ENCODE measurements around the gene PAQR5. TPM values are rescaled to one million over a fixed set of nuclear protein-coding genes. Genes with fewer than 3 reads are reported as not detected.

Gene PAQR5
- total and polyA plus RNA-seq, 2 donors from 2014 or later: 32.7 to 51.3 TPM

DNA sequence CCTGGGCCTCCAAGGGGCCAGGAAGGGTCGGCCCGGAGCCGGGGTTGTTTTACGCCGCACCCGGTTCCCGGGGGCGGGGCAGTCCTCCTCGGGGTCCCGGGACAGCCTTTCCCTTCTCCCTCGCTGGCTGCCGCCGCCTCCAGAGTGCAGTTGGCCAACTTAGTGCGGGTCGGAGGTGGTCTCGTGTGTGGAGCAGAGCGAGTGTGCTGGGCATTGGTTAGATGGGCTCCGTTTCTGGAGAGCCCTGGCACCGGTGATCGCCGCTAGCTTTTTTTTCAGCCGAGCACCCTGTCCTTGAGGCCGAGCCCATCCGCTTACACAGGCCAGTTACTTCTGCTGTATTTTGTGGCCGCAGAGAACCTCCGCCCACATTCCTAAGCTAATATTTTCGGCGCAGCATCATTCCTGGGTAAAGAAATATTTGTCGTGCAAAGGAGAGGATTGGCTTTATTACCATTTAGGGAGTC is 116.0 kb downstream of the PAQR5 start:
- no peak for FAIRE-seq
- H3K4me1 ChIP-seq (ENCODE audit: control insufficient read depth in 2 of 3, insufficient read depth in 2 of 3, low read depth in 1 of 3, low read length in 3 of 3): peaks cover 0 to 4% (median 3%) of the 10 kb centered on the region in 3 donors
- intact Hi-C loops (cut with DNase I): no loop called here
- peak overlapping the region in 2 of 3 donors; percentile 48 to 57 for H3K9ac ChIP-seq (ENCODE audit: low read length in 3 of 3)
- H3K4me3 ChIP-seq (ENCODE audit: low read length in 3 of 3): peak overlapping the region; percentile 65 to 76 (median 75)
- H3K36me3 ChIP-seq (ENCODE audit: control insufficient read depth in 2 of 3, insufficient read depth in 3 of 3, low read length in 3 of 3): no peaks in the 10 kb centered on the region
- H3K27me3 ChIP-seq (ENCODE audit: control insufficient read depth, insufficient read depth, low read length): no peaks in the 10 kb centered on the region
- no peak for TF ChIP-seq CTCF (IDR thresholded peaks at IDR 0.05; ENCODE audit: borderline replicate concordance, extremely low read depth, insufficient read depth)
- no peaks in the 10 kb centered on the region for H3K9me3 ChIP-seq (ENCODE audit: control insufficient read depth in 2 of 3, insufficient read depth in 1 of 3, low read length in 3 of 3)
- peak overlapping the region in 1 of 2 donors; percentile 28 for H3K27ac ChIP-seq (ENCODE audit: low read depth in 2 of 2, low read length in 2 of 2)
- DNase-seq: peak; percentile 54 to 84 (median 75)

- H3K9ac ChIP-seq (ENCODE audit: low read length in 3 of 3): peak overlapping the region in 1 of 3 donors; percentile 57
- intact Hi-C loops (cut with DNase I): no loop called here
- DNase-seq: peak in 2 of 5 donors; percentile 13 to 24
- TF ChIP-seq CTCF (IDR thresholded peaks at IDR 0.05; ENCODE audit: borderline replicate concordance, extremely low read depth, insufficient read depth): no peak
- H3K36me3 ChIP-seq (ENCODE audit: control insufficient read depth in 2 of 3, insufficient read depth in 3 of 3, low read length in 3 of 3): no peaks in the 10 kb centered on the region
- no peaks in the 10 kb centered on the region for H3K9me3 ChIP-seq (ENCODE audit: control insufficient read depth in 2 of 3, insufficient read depth in 1 of 3, low read length in 3 of 3)
- H3K4me1 ChIP-seq (ENCODE audit: control insufficient read depth in 2 of 3, insufficient read depth in 2 of 3, low read depth in 1 of 3, low read length in 3 of 3): peaks cover 0 to 4% (median 3%) of the 10 kb centered on the region in 3 donors
- H3K4me3 ChIP-seq (ENCODE audit: low read length in 3 of 3): peak overlapping the region in 1 of 3 donors; percentile 76
- no peak overlapping the region for H3K27ac ChIP-seq (ENCODE audit: low read depth in 2 of 2, low read length in 2 of 2)
- no peak for FAIRE-seq
- H3K27me3 ChIP-seq (ENCODE audit: control insufficient read depth, insufficient read depth, low read length): no peaks in the 10 kb centered on the region
Observed at GRCh38 chr15:69415381-69415780, 116.7 kb downstream of the PAQR5 start.

DNA sequence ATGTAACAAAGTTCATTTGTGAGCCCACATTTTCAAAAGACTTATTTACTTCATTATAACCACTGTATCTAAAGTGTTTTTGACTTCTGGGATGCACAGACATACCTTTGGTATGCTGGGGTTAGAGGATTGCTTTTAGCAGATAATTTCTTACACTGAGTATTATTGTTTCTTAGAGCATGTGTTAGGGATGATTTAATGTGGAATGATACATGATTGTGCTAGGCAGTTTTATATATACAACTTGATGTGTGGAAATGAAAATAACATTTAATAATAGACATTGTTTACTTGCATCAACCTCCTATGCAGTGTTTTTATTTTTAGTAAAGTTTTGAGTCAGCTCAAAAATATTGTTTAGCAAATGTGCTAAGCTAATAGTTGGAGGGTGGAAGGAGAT is 118.9 kb downstream of the PAQR5 start:
- Histone ChIP-seq H3K4me3 (ENCODE audit: low read length in 3 of 3) (no peak overlapping the region), H3K9ac (ENCODE audit: low read length in 3 of 3) (no peak overlapping the region), H3K27ac (ENCODE audit: low read depth in 2 of 2, low read length in 2 of 2) (no peak overlapping the region), H3K9me3 (ENCODE audit: control insufficient read depth in 2 of 3, insufficient read depth in 1 of 3, low read length in 3 of 3) (no peaks in the 10 kb centered on the region), H3K4me1 (ENCODE audit: control insufficient read depth in 2 of 3, insufficient read depth in 2 of 3, low read depth in 1 of 3, low read length in 3 of 3) (peaks cover 0 to 4% (median 3%) of the 10 kb centered on the region in 3 donors), H3K36me3 (ENCODE audit: control insufficient read depth in 2 of 3, insufficient read depth in 3 of 3, low read length in 3 of 3) (peaks cover 0 to 2% (median 0%) of the 10 kb centered on the region in 3 donors), H3K27me3 (ENCODE audit: control insufficient read depth, insufficient read depth, low read length) (no peaks in the 10 kb centered on the region)
- no peak for FAIRE-seq
- DNase-seq: no peak
- intact Hi-C loops (cut with DNase I): no loop called here
- no peak for TF ChIP-seq CTCF (IDR thresholded peaks at IDR 0.05; ENCODE audit: borderline replicate concordance, extremely low read depth, insufficient read depth)

- peaks cover 0 to 4% (median 2%) of the 10 kb centered on the region in 3 donors for H3K36me3 ChIP-seq (ENCODE audit: control insufficient read depth in 2 of 3, insufficient read depth in 3 of 3, low read length in 3 of 3)
- no peaks in the 10 kb centered on the region for H3K4me1 ChIP-seq (ENCODE audit: control insufficient read depth in 2 of 3, insufficient read depth in 2 of 3, low read depth in 1 of 3, low read length in 3 of 3)
- H3K27me3 ChIP-seq (ENCODE audit: control insufficient read depth, insufficient read depth, low read length): no peaks in the 10 kb centered on the region
- no peak overlapping the region for H3K9ac ChIP-seq (ENCODE audit: low read length in 3 of 3)
- intact Hi-C loops (cut with DNase I): no loop called here
- no peak for TF ChIP-seq CTCF (IDR thresholded peaks at IDR 0.05; ENCODE audit: borderline replicate concordance, extremely low read depth, insufficient read depth)
- FAIRE-seq (no peak), DNase-seq (no peak)
- no peak overlapping the region for H3K27ac ChIP-seq (ENCODE audit: low read depth in 2 of 2, low read length in 2 of 2)
- no peak overlapping the region for H3K4me3 ChIP-seq (ENCODE audit: low read length in 3 of 3)
- no peaks in the 10 kb centered on the region for H3K9me3 ChIP-seq (ENCODE audit: control insufficient read depth in 2 of 3, insufficient read depth in 1 of 3, low read length in 3 of 3)
Observed at GRCh38 chr15:69421498-69421897, 122.8 kb downstream of the PAQR5 start.
